Esophagus muscularis mucosa (tissue), 4 donors: ENCODE measurements around the gene SLC25A36. TPM values are rescaled to one million over a fixed set of nuclear protein-coding genes. Genes with fewer than 3 reads are reported as not detected.

Source experiments
- DNase-seq: peaks from one replicate; pipeline ENCODE4 v3.0.0-alpha.2; 2017; ENCODE audit errors: extremely low spot score
- H3K27ac ChIP-seq, 4 donors: fragments of 200-600 bp; sonication (generic); replicated peaks in 1 of 4; 1 replicate in 3 of 4; 2 replicates in 1 of 4; pipeline ENCODE4 v1.5.1; 2016 to 2019; ENCODE audit warnings: mild to moderate bottlenecking in 1 of 4
- H3K27me3 ChIP-seq, 4 donors: fragments of 200-600 bp; sonication (generic); one replicate each; pipeline versions ENCODE4 v1.5.1 to v1.6.0; 2016 to 2019
- H3K36me3 ChIP-seq, 4 donors: fragments of 200-600 bp; sonication (generic); one replicate each; pipeline ENCODE4 v1.5.1; 2016 to 2019
- H3K4me1 ChIP-seq, 4 donors: fragments of 200-600 bp; sonication (generic); one replicate each; pipeline ENCODE4 v1.5.1; 2016 to 2019
- H3K4me3 ChIP-seq, 4 donors: fragments of 200-600 bp; sonication (generic); 1 replicate in 2 of 4; 2 replicates in 2 of 4; pipeline ENCODE4 v1.5.1; 2016 to 2019; ENCODE audit warnings: mild to moderate bottlenecking in 4 of 4, moderate library complexity in 1 of 4
- H3K9me3 ChIP-seq, 4 donors: fragments of 200-600 bp; sonication (generic); 1 replicate in 3 of 4; 2 replicates in 1 of 4; pipeline ENCODE4 v1.5.1; 2016 to 2019
- EP300 ChIP-seq: sonication (generic); formaldehyde crosslinking; IDR thresholded peaks from one replicate; pipeline ENCODE4 v1.6.1; 2017; ENCODE audit warnings: antibody characterized with exemption
- POLR2A ChIP-seq: fragments of 450-650 bp; IDR thresholded peaks from one replicate; pipeline ENCODE4 v1.6.1; 2017; ENCODE audit warnings: antibody characterized with exemption, moderate library complexity, mild to moderate bottlenecking, low read depth
- POLR2AphosphoS5 ChIP-seq, 2 donors: sonication (generic); formaldehyde crosslinking; IDR thresholded peaks; one replicate each; pipeline ENCODE4 v1.6.1; 2017; ENCODE audit warnings: antibody characterized with exemption in 2 of 2
- WGBS: methylation state at CpG from one replicate; pipeline ENCODE4 v1.1.5; 2018; 5-methylcytosine and 5-hydroxymethylcytosine counted together
- intact Hi-C: fragments of 100-400 bp; cut with DNase I; formaldehyde crosslinking; loops from one replicate; pipeline ENCODE4 v1.15.1; 2023
- total RNA-seq, 4 donors: library from RNA; depleted of rRNA; stranded (reverse); fragments of >200 nt; gene quantifications; one replicate each; pipeline versions ENCODE4 v1.1.0 to v1.2.1, GENCODE V29; 2016
- TF ChIP-seq, protein P1 (sequence below), 3 experiments: fragments of 200-600 bp in 2 of 3; fragments of 450-650 bp in 1 of 3; sonication (generic) in 2 of 3; IDR thresholded peaks; one replicate each; pipeline ENCODE4 v1.5.1; 2017 to 2019; ENCODE audit warnings: antibody characterized with exemption in 3 of 3, mild to moderate bottlenecking in 2 of 3, moderate library complexity in 1 of 3

SLC25A36 gene
- total RNA-seq, 4 donors from 2014 or later: 42.8 to 56.9 (median 53.8) TPM

GRCh38 chr3:140995881-140996280, 54.2 kb downstream of the SLC25A36 start:
- Histone ChIP-seq H3K27ac (no peak overlapping the region), H3K27me3 (no peaks in the 10 kb centered on the region), H3K36me3 (no peaks in the 10 kb centered on the region), H3K4me3 (no peak overlapping the region), H3K4me1 (no peaks in the 10 kb centered on the region), H3K9me3 (peaks cover 0 to 6% (median 0%) of the 10 kb centered on the region in 4 donors)
- no peak for DNase-seq
- intact Hi-C loops: no loop called here
- WGBS: 62% methylated on average over 2 of the region's 2 CpGs
- TF ChIP-seq POLR2A (no peak), POLR2AphosphoS5 (IDR thresholded peaks at IDR 0.05) (no peak), EP300 (no peak)
- TF ChIP-seq, protein P1, sequence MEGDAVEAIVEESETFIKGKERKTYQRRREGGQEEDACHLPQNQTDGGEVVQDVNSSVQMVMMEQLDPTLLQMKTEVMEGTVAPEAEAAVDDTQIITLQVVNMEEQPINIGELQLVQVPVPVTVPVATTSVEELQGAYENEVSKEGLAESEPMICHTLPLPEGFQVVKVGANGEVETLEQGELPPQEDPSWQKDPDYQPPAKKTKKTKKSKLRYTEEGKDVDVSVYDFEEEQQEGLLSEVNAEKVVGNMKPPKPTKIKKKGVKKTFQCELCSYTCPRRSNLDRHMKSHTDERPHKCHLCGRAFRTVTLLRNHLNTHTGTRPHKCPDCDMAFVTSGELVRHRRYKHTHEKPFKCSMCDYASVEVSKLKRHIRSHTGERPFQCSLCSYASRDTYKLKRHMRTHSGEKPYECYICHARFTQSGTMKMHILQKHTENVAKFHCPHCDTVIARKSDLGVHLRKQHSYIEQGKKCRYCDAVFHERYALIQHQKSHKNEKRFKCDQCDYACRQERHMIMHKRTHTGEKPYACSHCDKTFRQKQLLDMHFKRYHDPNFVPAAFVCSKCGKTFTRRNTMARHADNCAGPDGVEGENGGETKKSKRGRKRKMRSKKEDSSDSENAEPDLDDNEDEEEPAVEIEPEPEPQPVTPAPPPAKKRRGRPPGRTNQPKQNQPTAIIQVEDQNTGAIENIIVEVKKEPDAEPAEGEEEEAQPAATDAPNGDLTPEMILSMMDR (IDR thresholded peaks at IDR 0.05): no peak

GRCh38 chr3:141000027-141000663, 58.5 kb downstream of the SLC25A36 start:
- intact Hi-C loops: no loop called here

DNA sequence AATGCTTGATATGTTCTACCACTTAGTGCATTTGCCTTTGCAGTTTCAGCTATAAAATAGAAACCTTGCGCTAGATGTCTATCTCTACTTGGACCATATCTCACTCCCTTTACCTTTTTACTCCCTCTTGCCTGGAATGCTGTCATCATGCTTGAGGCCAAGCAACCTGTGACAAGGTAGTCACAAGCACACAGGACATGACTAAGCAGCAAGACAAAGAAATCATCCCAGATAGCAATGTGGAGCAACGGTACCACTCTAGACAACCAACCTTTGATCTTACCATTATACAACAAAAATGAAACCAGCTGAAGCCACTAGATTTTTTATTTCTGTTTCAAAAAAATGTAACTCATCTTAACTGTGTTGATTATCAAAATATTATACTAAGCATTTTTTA, 59.0 kb downstream of the SLC25A36 start:
- Histone ChIP-seq H3K36me3 (no peaks in the 10 kb centered on the region), H3K4me3 (no peak overlapping the region), H3K9me3 (no peaks in the 10 kb centered on the region), H3K27ac (no peak overlapping the region), H3K27me3 (no peaks in the 10 kb centered on the region), H3K4me1 (no peaks in the 10 kb centered on the region)
- TF ChIP-seq POLR2A (no peak), POLR2AphosphoS5 (IDR thresholded peaks at IDR 0.05) (no peak), EP300 (no peak)
- TF ChIP-seq, protein P1 (IDR thresholded peaks at IDR 0.05): no peak
- intact Hi-C loops: no loop called here
- no peak for DNase-seq
- WGBS: 87% methylated on average over 2 of the region's 2 CpGs

More at GRCh38 chr3:141000027-141000663, 58.5 kb downstream of the SLC25A36 start:
- TF ChIP-seq, protein P1 (IDR thresholded peaks at IDR 0.05): peak; percentile 58 to 68 (median 61)
- no peak for TF ChIP-seq POLR2A
- no peaks in the 10 kb centered on the region for H3K9me3 ChIP-seq
- no peaks in the 10 kb centered on the region for H3K27me3 ChIP-seq
- 0% methylated on average over 2 of the region's 2 CpGs for WGBS
- H3K27ac ChIP-seq: no peak overlapping the region
- no peak overlapping the region for H3K4me3 ChIP-seq
- no peaks in the 10 kb centered on the region for H3K36me3 ChIP-seq
- DNase-seq: no peak
- H3K4me1 ChIP-seq: no peaks in the 10 kb centered on the region

DNA sequence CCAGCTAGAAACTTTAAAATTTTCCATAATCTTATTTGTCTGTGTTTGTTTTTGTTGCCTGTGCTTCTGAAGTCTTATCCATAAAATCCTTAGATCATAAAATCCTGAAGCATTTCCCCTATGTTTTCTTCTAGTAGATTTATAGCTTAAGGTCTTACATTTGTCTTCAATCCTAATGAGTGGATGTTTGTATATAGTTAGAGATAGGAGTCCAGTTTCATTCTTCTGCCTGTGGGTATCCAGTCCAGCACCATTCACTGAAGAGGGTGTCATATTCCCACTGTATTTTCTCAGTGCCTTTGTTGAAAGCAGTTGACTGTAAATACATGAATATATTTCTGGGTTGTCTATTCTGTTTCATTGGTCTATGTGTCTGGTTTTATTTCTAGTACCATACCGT, 64.7 kb downstream of the SLC25A36 start:
- intact Hi-C loops: loop anchor here (2.0 kb wide), 1 partner anchor 192 kb away; no protein-coding TSS in a partner anchor

More for the DNA sequence above, 64.7 kb downstream of the SLC25A36 start:
- TF ChIP-seq POLR2A (no peak), POLR2AphosphoS5 (IDR thresholded peaks at IDR 0.05) (no peak), EP300 (no peak)
- TF ChIP-seq, protein P1 (IDR thresholded peaks at IDR 0.05): no peak
- H3K27me3 ChIP-seq: no peaks in the 10 kb centered on the region
- no peak overlapping the region for H3K27ac ChIP-seq
- DNase-seq: no peak
- peaks cover 0 to 4% (median 2%) of the 10 kb centered on the region in 4 donors for H3K4me1 ChIP-seq
- no peaks in the 10 kb centered on the region for H3K36me3 ChIP-seq
- WGBS: 100% methylated on average over 1 of the region's 1 CpG
- no peak overlapping the region for H3K4me3 ChIP-seq
- no peaks in the 10 kb centered on the region for H3K9me3 ChIP-seq
